22Rv1 (cell line): ENCODE data around the gene TRAPPC5.

ENCODE experiments used
- H3K27ac ChIP-seq: fragments of 450-650 bp; 2 replicates; pipeline ENCODE4 v1.5.1; 2017
- ZFX ChIP-seq: fragments of 450-650 bp; IDR thresholded peaks from 2 replicates; pipeline ENCODE4 v1.6.1; 2017; ENCODE audit warnings: antibody characterized with exemption, borderline replicate concordance
- TF ChIP-seq, protein P1 (sequence below): fragments of 450-650 bp; IDR thresholded peaks from 2 replicates; pipeline ENCODE4 v1.5.1; 2017; ENCODE audit warnings: mild to moderate bottlenecking

The TRAPPC5 gene

DNA sequence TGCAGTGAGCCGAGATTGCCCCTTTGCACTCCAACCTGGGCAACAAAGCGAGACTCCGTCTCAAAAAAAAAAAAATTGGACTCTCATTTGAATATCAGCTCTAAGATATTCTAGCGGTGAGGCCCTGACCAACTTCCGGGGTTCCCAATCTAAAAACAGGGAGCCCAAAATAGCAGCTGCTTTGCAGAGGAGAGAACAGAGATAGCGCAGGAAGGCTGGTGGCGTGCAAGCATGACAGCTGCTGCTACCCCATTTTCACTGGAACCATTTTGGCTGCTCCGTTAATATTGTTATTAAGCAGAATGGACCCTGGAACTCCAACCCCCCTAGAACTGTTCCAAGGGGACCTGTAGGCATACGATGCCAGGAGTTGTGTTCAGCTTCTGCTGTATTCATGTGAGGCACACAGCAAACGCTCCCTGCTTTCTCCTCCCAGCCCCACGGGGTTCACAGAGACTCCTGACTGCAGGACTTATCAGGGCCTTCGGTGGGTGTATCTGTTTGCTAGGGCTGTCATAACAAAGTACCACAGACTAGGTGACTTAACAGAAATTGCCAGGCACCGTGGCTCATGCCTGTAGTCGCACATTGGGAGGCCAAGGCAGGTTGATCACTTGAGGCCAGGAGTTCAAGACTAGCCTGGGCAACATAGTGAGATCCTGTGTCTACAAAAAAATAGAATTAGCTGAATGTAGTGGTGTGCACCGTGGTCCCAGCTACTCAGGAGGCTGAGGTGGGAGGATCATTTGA, 32.2 kb upstream of the TRAPPC5 start:
- TF ChIP-seq, protein P1, sequence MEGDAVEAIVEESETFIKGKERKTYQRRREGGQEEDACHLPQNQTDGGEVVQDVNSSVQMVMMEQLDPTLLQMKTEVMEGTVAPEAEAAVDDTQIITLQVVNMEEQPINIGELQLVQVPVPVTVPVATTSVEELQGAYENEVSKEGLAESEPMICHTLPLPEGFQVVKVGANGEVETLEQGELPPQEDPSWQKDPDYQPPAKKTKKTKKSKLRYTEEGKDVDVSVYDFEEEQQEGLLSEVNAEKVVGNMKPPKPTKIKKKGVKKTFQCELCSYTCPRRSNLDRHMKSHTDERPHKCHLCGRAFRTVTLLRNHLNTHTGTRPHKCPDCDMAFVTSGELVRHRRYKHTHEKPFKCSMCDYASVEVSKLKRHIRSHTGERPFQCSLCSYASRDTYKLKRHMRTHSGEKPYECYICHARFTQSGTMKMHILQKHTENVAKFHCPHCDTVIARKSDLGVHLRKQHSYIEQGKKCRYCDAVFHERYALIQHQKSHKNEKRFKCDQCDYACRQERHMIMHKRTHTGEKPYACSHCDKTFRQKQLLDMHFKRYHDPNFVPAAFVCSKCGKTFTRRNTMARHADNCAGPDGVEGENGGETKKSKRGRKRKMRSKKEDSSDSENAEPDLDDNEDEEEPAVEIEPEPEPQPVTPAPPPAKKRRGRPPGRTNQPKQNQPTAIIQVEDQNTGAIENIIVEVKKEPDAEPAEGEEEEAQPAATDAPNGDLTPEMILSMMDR: no peak
- no peak for TF ChIP-seq ZFX
- no peak overlapping the region for H3K27ac ChIP-seq

GRCh38 chr19:7650148-7650547, 30.5 kb upstream of the TRAPPC5 start:
- H3K27ac ChIP-seq: no peak overlapping the region
- TF ChIP-seq, protein P1: no peak
- no peak for TF ChIP-seq ZFX

DNA sequence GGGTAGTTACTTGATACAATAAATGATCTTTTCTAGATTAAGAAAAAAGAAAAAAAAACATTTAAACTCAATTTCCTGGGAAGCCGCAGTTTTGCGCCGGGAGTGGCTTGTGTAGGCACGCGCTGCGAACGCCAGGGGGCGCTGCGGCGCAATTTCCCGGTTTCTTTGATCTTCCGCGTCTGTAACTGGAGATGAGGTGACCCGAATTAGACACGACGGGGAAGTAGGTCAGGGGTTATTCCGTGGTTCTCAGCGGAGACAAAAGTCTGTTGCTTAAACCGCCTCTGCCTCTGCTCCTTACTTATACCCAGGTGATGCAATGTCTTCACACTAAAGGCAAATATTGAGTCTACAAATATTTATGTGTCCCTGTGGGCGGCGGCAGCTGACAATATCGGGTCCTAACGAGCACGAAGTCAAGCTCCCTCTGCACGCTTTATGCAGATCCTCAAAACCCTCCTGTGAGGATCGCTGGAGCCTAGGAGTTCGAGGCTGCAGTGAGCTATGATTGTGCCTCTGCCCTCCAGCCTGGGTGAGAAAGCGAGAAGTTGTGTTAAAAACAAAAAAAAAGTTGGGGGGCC, 28.5 kb upstream of the TRAPPC5 start:
- TF ChIP-seq, protein P1: peak; percentile 97
- no peak for TF ChIP-seq ZFX
- H3K27ac ChIP-seq: peak overlapping the region; percentile 66

GRCh38 chr19:7654401-7654800, 26.2 kb upstream of the TRAPPC5 start:
- H3K27ac ChIP-seq: no peak overlapping the region
- TF ChIP-seq, protein P1: no peak
- TF ChIP-seq ZFX: no peak

DNA sequence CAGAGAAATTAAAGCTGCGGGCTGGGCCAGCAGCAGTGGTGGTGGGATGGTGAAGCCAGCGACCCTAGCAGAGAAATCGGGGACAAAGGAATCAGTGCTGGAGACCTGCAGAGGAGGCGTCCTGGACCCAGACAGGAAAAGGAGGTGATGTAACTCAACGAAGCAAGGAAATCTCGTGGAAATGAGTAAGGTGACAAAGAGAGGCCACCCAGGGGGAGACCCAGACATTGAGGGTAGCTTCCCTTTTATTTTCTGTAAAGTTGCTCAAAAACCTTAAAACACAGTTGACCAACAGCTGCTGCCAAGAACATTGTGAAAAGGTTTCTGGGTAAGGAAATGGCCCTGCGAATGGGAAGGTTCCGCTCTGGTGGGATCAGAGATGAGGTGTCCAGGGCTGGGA, 25.1 kb upstream of the TRAPPC5 start:
- TF ChIP-seq, protein P1: no peak
- no peak for TF ChIP-seq ZFX
- no peak overlapping the region for H3K27ac ChIP-seq

DNA sequence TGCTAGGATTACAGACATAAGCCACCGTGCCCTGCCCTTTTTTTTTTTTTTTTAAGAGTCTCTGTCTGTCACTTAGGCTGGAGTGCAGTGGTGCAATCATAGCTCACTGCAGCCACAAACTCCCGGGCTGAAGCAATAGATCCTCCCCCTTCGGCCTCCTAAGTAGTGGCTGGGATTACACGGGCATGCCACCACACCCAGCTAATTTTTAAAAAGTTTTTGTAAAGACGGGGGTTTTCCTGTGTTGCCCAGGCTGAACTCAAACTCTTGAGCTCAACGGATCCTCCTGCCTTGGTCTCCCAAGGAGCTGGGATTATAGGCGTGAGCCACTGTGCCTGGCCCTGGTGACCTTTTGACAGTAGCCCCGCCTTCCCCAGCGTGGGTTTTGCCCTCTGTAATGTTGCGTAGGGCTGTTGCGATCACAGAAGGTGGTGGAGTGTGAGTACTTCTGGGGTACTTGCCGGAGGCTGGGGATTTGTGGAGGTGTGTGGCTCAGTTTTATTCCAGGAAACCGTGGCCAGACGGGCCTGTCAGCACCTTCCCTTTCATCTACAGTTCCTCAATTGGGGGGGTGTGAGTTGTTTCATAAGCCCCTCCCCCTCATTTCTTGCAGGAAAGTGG, 23.4 kb upstream of the TRAPPC5 start:
- H3K27ac ChIP-seq: no peak overlapping the region
- TF ChIP-seq, protein P1: no peak
- TF ChIP-seq ZFX: no peak

DNA sequence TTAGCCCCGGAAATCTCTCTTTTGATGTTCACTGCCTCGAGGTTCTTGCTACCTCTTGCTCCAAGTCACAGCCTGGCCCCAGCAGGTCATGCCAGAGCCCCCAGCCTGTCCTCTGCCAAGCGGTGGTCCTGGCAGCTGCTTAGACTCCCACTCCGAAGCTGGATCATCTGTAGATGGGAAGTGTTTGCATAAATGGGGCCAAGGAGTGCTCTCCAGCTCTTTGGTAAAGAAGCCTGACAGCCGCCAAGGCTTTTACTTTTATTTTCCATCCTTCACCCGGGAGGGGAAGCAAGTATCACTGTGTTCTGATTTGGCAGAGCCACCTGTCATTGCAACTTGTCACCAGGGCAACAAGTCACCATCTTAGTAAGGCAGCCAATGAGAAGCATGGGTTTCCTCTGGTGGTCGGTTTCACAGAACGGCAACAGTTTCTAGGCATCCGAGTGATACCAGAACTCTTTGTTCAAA, 22.4 kb upstream of the TRAPPC5 start:
- no peak overlapping the region for H3K27ac ChIP-seq
- TF ChIP-seq ZFX: no peak
- TF ChIP-seq, protein P1: no peak
